MM.1S (cell line): ENCODE measurements around the gene MKRN2.
A peak's percentile ranks its signal among the peaks of the same experiment; 100 is the strongest.

Experiments used
- DNase-seq: peaks from one replicate; pipeline ENCODE4 v3.0.0-alpha.2; 2015
- H2AFZ ChIP-seq: fragments of 300-600 bp; sonication (generic); 2 replicates; pipeline ENCODE4 v1.6.0; 2016; ENCODE audit warnings: antibody characterized with exemption, low read length
- H3F3A ChIP-seq: fragments of 300-600 bp; sonication (generic); 2 replicates; pipeline ENCODE4 v1.6.1; 2016; ENCODE audit warnings: mild to moderate bottlenecking, antibody characterized with exemption, low read length, moderate library complexity, mixed read lengths; ENCODE audit not compliant: insufficient read depth
- H3K27ac ChIP-seq: fragments of 300-600 bp; sonication (generic); 2 replicates; pipeline ENCODE4 v1.5.1; 2016; ENCODE audit warnings: mild to moderate bottlenecking, low read length
- H3K27me3 ChIP-seq: fragments of 300-600 bp; sonication (generic); replicated peaks from 2 replicates; pipeline ENCODE4 v1.6.0; 2016; ENCODE audit warnings: low read length; ENCODE audit not compliant: insufficient read depth
- H3K36me3 ChIP-seq: fragments of 300-600 bp; sonication (generic); replicated peaks from 2 replicates; pipeline ENCODE4 v1.6.1; 2016; ENCODE audit warnings: mild to moderate bottlenecking, low read length, mixed read lengths; ENCODE audit not compliant: insufficient read depth
- H3K4me1 ChIP-seq: fragments of 300-600 bp; sonication (generic); 2 replicates; pipeline ENCODE4 v1.6.1; 2016; ENCODE audit warnings: low read length, mixed read lengths
- H3K4me2 ChIP-seq: fragments of 300-600 bp; sonication (generic); 2 replicates; pipeline ENCODE4 v1.6.0; 2016; ENCODE audit warnings: low read depth, low read length
- H3K4me3 ChIP-seq: fragments of 300-600 bp; sonication (generic); 2 replicates; pipeline ENCODE4 v1.5.1; 2016; ENCODE audit warnings: low read length, mixed read lengths
- H3K79me2 ChIP-seq: fragments of 300-600 bp; sonication (generic); 2 replicates; pipeline ENCODE4 v1.6.1; 2016; ENCODE audit warnings: mixed run types, low read length, mixed read lengths
- H3K9ac ChIP-seq: fragments of 300-600 bp; sonication (generic); 2 replicates; pipeline ENCODE4 v1.6.1; 2016; ENCODE audit warnings: low read length, mixed read lengths
- H3K9me2 ChIP-seq: fragments of 300-600 bp; sonication (generic); replicated peaks from 2 replicates; pipeline ENCODE4 v1.6.1; 2016; ENCODE audit warnings: mild to moderate bottlenecking, low read length, mixed read lengths; ENCODE audit not compliant: insufficient read depth
- H3K9me3 ChIP-seq: fragments of 300-600 bp; sonication (generic); replicated peaks from 2 replicates; pipeline ENCODE4 v1.6.1; 2016; ENCODE audit warnings: mild to moderate bottlenecking, low read length, mixed read lengths; ENCODE audit not compliant: insufficient read depth
- H4K20me1 ChIP-seq: fragments of 300-600 bp; sonication (generic); 2 replicates; pipeline ENCODE4 v1.6.1; 2016; ENCODE audit warnings: mild to moderate bottlenecking, low read length, moderate library complexity, mixed read lengths; ENCODE audit not compliant: insufficient read depth
- CTCF ChIP-seq: fragments of 300-600 bp; sonication (generic); IDR thresholded peaks from 2 replicates; pipeline ENCODE4 v1.5.1; 2016; ENCODE audit warnings: antibody characterized with exemption, low read length, mixed read lengths
- EZH2 ChIP-seq: fragments of 300-600 bp; sonication (generic); optimal IDR thresholded peaks from 2 replicates; pipeline ENCODE3; 2017; ENCODE audit warnings: low read depth, mild to moderate bottlenecking, antibody characterized with exemption, low read length, mixed read lengths
- EZH2phosphoT487 ChIP-seq: fragments of 300-600 bp; sonication (generic); IDR thresholded peaks from 2 replicates; pipeline ENCODE4 v1.6.1; 2018; ENCODE audit warnings: antibody characterized with exemption, low read length

Gene MKRN2

GRCh38 chr3:12620305-12620704 lies 63.4 kb downstream of the MKRN2 start:
- H3K27ac ChIP-seq = peak overlapping the region; percentile 88; the same call in 1 of the 2 replicates
- H3K36me3 ChIP-seq = peaks cover 7% of the 10 kb centered on the region; the same call in 1 of the 2 replicates
- H4K20me1 ChIP-seq = no peaks in the 10 kb centered on the region; the same call in 1 of the 2 replicates
- no peak overlapping the region for H3K4me3 ChIP-seq
- H3K79me2 ChIP-seq = peaks cover 94% of the 10 kb centered on the region
- peaks cover 37% of the 10 kb centered on the region for H3K4me1 ChIP-seq
- H3F3A ChIP-seq = peaks cover 31% of the 10 kb centered on the region
- TF ChIP-seq CTCF (no peak), EZH2phosphoT487 (no peak), EZH2 (no peak)
- peak overlapping the region; percentile 87; the same call in 1 of the 2 replicates for H3K4me2 ChIP-seq
- H3K9me3 ChIP-seq = no peaks in the 10 kb centered on the region
- no peak overlapping the region for H2AFZ ChIP-seq
- DNase-seq = no peak
- no peak overlapping the region for H3K9ac ChIP-seq
- no peaks in the 10 kb centered on the region for H3K9me2 ChIP-seq
- no peaks in the 10 kb centered on the region for H3K27me3 ChIP-seq

GRCh38 chr3:12620729-12621128 lies 63.8 kb downstream of the MKRN2 start:
- Histone ChIP-seq H3K9me2 (no peaks in the 10 kb centered on the region), H3K9me3 (no peaks in the 10 kb centered on the region), H4K20me1 (no peaks in the 10 kb centered on the region; the same call in 1 of the 2 replicates), H3K27ac (peak overlapping the region; percentile 88), H3F3A (peaks cover 35% of the 10 kb centered on the region), H3K4me1 (peaks cover 41% of the 10 kb centered on the region), H3K36me3 (peaks cover 7% of the 10 kb centered on the region; the same call in 1 of the 2 replicates), H2AFZ (no peak overlapping the region), H3K9ac (0 out of 2 replicates have a peak overlapping the region, but pooled peaks have one; percentile 0), H3K27me3 (no peaks in the 10 kb centered on the region), H3K4me2 (peak overlapping the region; percentile 87; the same call in 1 of the 2 replicates), H3K4me3 (no peak overlapping the region), H3K79me2 (peaks cover 94% of the 10 kb centered on the region)
- no peak for TF ChIP-seq EZH2phosphoT487
- no peak for TF ChIP-seq EZH2
- TF ChIP-seq CTCF = no peak
- no peak for DNase-seq

GRCh38 chr3:12622335-12622734 lies 65.4 kb downstream of the MKRN2 start:
- TF ChIP-seq CTCF = no peak
- TF ChIP-seq EZH2phosphoT487 = no peak
- no peak for TF ChIP-seq EZH2
- H4K20me1 ChIP-seq = no peaks in the 10 kb centered on the region; the same call in 1 of the 2 replicates
- H3F3A ChIP-seq = peaks cover 44% of the 10 kb centered on the region
- H3K9me2 ChIP-seq = no peaks in the 10 kb centered on the region
- peak overlapping the region; percentile 29 for H3K4me3 ChIP-seq
- peaks cover 50% of the 10 kb centered on the region for H3K4me1 ChIP-seq
- H3K79me2 ChIP-seq = peaks cover 94% of the 10 kb centered on the region
- peak overlapping the region; percentile 58 for H3K9ac ChIP-seq
- H3K27me3 ChIP-seq = no peaks in the 10 kb centered on the region
- H3K4me2 ChIP-seq = peak overlapping the region; percentile 87
- no peak overlapping the region for H2AFZ ChIP-seq
- peak overlapping the region; percentile 88 for H3K27ac ChIP-seq
- peak; percentile 93 for DNase-seq
- H3K36me3 ChIP-seq = peaks cover 7% of the 10 kb centered on the region; the same call in 1 of the 2 replicates
- no peaks in the 10 kb centered on the region for H3K9me3 ChIP-seq
